Astrocyte (in vitro differentiated cells and primary cell): Measurements from ENCODE around the gene CALY. TPM values are rescaled to one million over a fixed set of nuclear protein-coding genes. Genes with fewer than 3 reads are reported as not detected.

ENCODE experiments used
- DNase-seq: peaks from one replicate; pipeline ENCODE4 v3.0.0-alpha.2; 2010; ENCODE audit warnings: low read depth
- FAIRE-seq: peaks from 2 replicates; lab custom pipeline; 2011; peaks lifted over from hg19 to GRCh38; lab: Jason Lieb, UNC
- H2AFZ ChIP-seq: 2 replicates; pipeline ENCODE4 v1.6.0; 2012; ENCODE audit warnings: low read depth, low read length, inconsistent platforms
- H3K27ac ChIP-seq: 2 replicates; pipeline ENCODE4 v1.5.1; 2011; ENCODE audit warnings: low read depth, low read length, inconsistent platforms
- H3K27me3 ChIP-seq: 2 replicates; pipeline ENCODE4 v1.6.0; 2011; ENCODE audit warnings: low read length, inconsistent platforms; ENCODE audit not compliant: insufficient read depth
- H3K36me3 ChIP-seq: 2 replicates; pipeline ENCODE4 v1.5.1; 2011; ENCODE audit warnings: low read length, inconsistent platforms; ENCODE audit not compliant: insufficient read depth
- H3K4me1 ChIP-seq: 2 replicates; pipeline ENCODE4 v1.5.1; 2011; ENCODE audit warnings: low read length, inconsistent platforms; ENCODE audit not compliant: insufficient read depth
- H3K4me2 ChIP-seq: 2 replicates; pipeline ENCODE4 v1.6.0; 2012; ENCODE audit warnings: low read length, inconsistent platforms
- H3K4me3 ChIP-seq: 2 replicates; pipeline ENCODE4 v1.5.1; 2011; ENCODE audit warnings: low read depth, mild to moderate bottlenecking, low read length, inconsistent platforms; ENCODE audit not compliant: insufficient read depth
- H3K79me2 ChIP-seq: 2 replicates; pipeline ENCODE4 v1.6.0; 2012; ENCODE audit warnings: mild to moderate bottlenecking, low read length, inconsistent platforms; ENCODE audit not compliant: insufficient read depth
- H3K9ac ChIP-seq: 2 replicates; pipeline ENCODE4 v1.6.0; 2012; ENCODE audit warnings: mild to moderate bottlenecking, low read length, inconsistent platforms
- H3K9me3 ChIP-seq: 2 replicates; pipeline ENCODE4 v1.5.1; 2012; ENCODE audit warnings: low read depth, mild to moderate bottlenecking, low read length, inconsistent platforms; ENCODE audit not compliant: insufficient read depth
- H4K20me1 ChIP-seq: 2 replicates; pipeline ENCODE4 v1.6.0; 2012; ENCODE audit warnings: low read length, inconsistent platforms; ENCODE audit not compliant: insufficient read depth
- H3K27ac Mint-ChIP-seq: one replicate; pipeline ENCODE4 v1.8.0; 2021; ENCODE audit warnings: mild to moderate bottlenecking, mixed read lengths; ENCODE audit not compliant: unreplicated experiment
- H3K27me3 Mint-ChIP-seq: one replicate; pipeline ENCODE4 v1.8.0; 2021; ENCODE audit warnings: low read depth, mixed read lengths; ENCODE audit not compliant: unreplicated experiment
- H3K36me3 Mint-ChIP-seq: one replicate; pipeline ENCODE4 v1.8.0; 2021; ENCODE audit warnings: low read depth, mixed read lengths; ENCODE audit not compliant: unreplicated experiment
- H3K4me1 Mint-ChIP-seq: one replicate; pipeline ENCODE4 v1.8.0; 2021; ENCODE audit warnings: low read depth, mixed read lengths; ENCODE audit not compliant: unreplicated experiment
- H3K4me3 Mint-ChIP-seq: one replicate; pipeline ENCODE4 v1.8.0; 2021; ENCODE audit warnings: mild to moderate bottlenecking, moderate library complexity, mixed read lengths; ENCODE audit not compliant: unreplicated experiment
- H3K9me3 Mint-ChIP-seq: one replicate; pipeline ENCODE4 v1.8.0; 2021; ENCODE audit warnings: mild to moderate bottlenecking, mixed read lengths; ENCODE audit not compliant: unreplicated experiment
- CTCF ChIP-seq: IDR thresholded peaks from 2 replicates; pipeline ENCODE4 v1.5.1; 2011; ENCODE audit warnings: low read depth, mild to moderate bottlenecking, inconsistent platforms, low read length, moderate library complexity; ENCODE audit not compliant: insufficient read depth
- EZH2 ChIP-seq: IDR thresholded peaks from 2 replicates; pipeline ENCODE4 v1.6.1; 2012; ENCODE audit warnings: mild to moderate bottlenecking, low read length, inconsistent platforms; ENCODE audit not compliant: insufficient read depth
- total RNA-seq: library from RNA; stranded (reverse); gene quantifications from 2 replicates; pipeline ENCODE4 v1.2.1, GENCODE V29; 2021

Gene CALY
- total RNA-seq, 1 donor from 2014 or later = 1.1 TPM

- H3K27me3 ChIP-seq = peaks cover 3% of the 10 kb centered on the region
- no peak for DNase-seq
- H3K36me3 Mint-ChIP-seq = peaks cover 5% of the 10 kb centered on the region
- H3K9me3 Mint-ChIP-seq = no peaks in the 10 kb centered on the region
- peaks cover 23% of the 10 kb centered on the region for H3K4me1 ChIP-seq
- H3K4me1 Mint-ChIP-seq = peaks cover 15% of the 10 kb centered on the region
- H4K20me1 ChIP-seq = peaks cover 28% of the 10 kb centered on the region
- FAIRE-seq = no peak
- no peaks in the 10 kb centered on the region for H3K9me3 ChIP-seq
- no peak overlapping the region for H3K4me3 ChIP-seq
- H3K27ac Mint-ChIP-seq = no peak overlapping the region
- TF ChIP-seq EZH2 = no peak
- no peak for TF ChIP-seq CTCF
- peak overlapping the region; percentile 20 for H3K4me3 Mint-ChIP-seq
- H3K27ac ChIP-seq = no peak overlapping the region
- no peak overlapping the region for H2AFZ ChIP-seq
- H3K27me3 Mint-ChIP-seq = peaks cover 4% of the 10 kb centered on the region
- H3K79me2 ChIP-seq = no peaks in the 10 kb centered on the region
- H3K36me3 ChIP-seq = no peaks in the 10 kb centered on the region
- H3K4me2 ChIP-seq = peak overlapping the region; percentile 45
- no peak overlapping the region for H3K9ac ChIP-seq
Observed at GRCh38 chr10:133277993-133278576, 58.6 kb downstream of the CALY start.

DNA sequence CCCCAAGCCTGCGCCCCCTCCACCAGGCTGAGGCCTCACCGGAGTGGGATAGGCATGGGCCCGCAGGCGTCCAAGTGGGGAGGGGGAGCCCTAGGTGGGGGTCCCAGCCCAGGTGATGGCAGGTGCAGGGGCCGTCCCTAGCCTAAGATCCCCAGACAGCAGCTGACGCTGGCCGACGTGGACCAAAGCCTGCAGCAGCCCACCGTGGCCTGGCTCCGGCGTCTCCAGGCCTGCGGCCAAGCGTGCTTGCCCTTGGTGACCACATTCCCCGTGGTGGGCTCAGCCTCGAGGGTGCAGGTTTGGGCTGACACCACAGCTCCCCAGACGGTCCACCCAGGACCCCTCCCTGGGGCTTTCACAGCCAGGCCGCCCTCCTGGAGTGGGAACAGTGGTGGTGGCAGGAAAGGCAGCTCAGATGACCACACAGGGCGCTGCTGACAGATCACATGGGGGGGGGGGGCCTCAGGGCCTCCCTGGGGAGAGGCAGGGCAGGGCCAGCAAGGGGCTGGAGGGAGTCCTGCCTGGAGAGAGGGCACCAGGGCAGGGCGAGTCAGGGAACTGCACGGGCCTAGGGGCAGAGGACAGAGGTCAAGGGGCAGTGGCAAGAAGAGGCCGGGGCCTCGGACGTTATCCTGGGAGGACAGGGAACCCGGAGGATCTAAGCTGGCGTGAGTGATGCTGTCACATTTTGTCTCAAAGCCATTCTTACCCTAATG, 59.3 kb downstream of the CALY start:
- Mint-ChIP-seq H3K4me3 (no peak overlapping the region), H3K9me3 (no peaks in the 10 kb centered on the region), H3K4me1 (peaks cover 15% of the 10 kb centered on the region), H3K27me3 (peaks cover 4% of the 10 kb centered on the region), H3K36me3 (peaks cover 5% of the 10 kb centered on the region), H3K27ac (no peak overlapping the region)
- TF ChIP-seq CTCF = no peak
- TF ChIP-seq EZH2 = no peak
- peaks cover 28% of the 10 kb centered on the region for H4K20me1 ChIP-seq
- H3K4me2 ChIP-seq = peak overlapping the region; percentile 45
- peaks cover 3% of the 10 kb centered on the region for H3K27me3 ChIP-seq
- H3K4me1 ChIP-seq = peaks cover 23% of the 10 kb centered on the region
- no peak overlapping the region for H3K4me3 ChIP-seq
- H3K9ac ChIP-seq = no peak overlapping the region
- no peak overlapping the region for H2AFZ ChIP-seq
- H3K36me3 ChIP-seq = no peaks in the 10 kb centered on the region
- H3K27ac ChIP-seq = no peak overlapping the region
- no peaks in the 10 kb centered on the region for H3K79me2 ChIP-seq
- FAIRE-seq = no peak
- H3K9me3 ChIP-seq = no peaks in the 10 kb centered on the region
- no peak for DNase-seq
